GM04503 (cell line): Measurements from ENCODE around the gene C20orf144.

Experiments used
- DNase-seq: peaks from one replicate; pipeline ENCODE4 v3.0.0-alpha.2; 2012; ENCODE audit warnings: low read depth

Gene C20orf144

GRCh38 chr20:33650111-33650752, 11.9 kb upstream of the C20orf144 start:
- DNase-seq: no peak

GRCh38 chr20:33650753-33651561, 11.2 kb upstream of the C20orf144 start:
- no peak for DNase-seq

- DNase-seq: no peak
Measured at GRCh38 chr20:33651562-33652048, 10.5 kb upstream of the C20orf144 start.

- DNase-seq: no peak
Measured at GRCh38 chr20:33653218-33653899, 8.8 kb upstream of the C20orf144 start.

- DNase-seq: no peak
Measured at GRCh38 chr20:33653900-33654596, 8.1 kb upstream of the C20orf144 start.

- no peak for DNase-seq
Measured at GRCh38 chr20:33654680-33655161, 7.4 kb upstream of the C20orf144 start.

GRCh38 chr20:33655164-33655563, 7.0 kb upstream of the C20orf144 start:
- DNase-seq: no peak

- no peak for DNase-seq
Measured at GRCh38 chr20:33656010-33656782, 5.9 kb upstream of the C20orf144 start.

- DNase-seq: no peak
Measured at GRCh38 chr20:33656783-33657703, 5.1 kb upstream of the C20orf144 start.

GRCh38 chr20:33657704-33658095, 4.4 kb upstream of the C20orf144 start:
- no peak for DNase-seq

- DNase-seq: no peak
Measured at GRCh38 chr20:33658510-33658909, 3.6 kb upstream of the C20orf144 start.

- DNase-seq: no peak
Measured at GRCh38 chr20:33658929-33659328, 3.2 kb upstream of the C20orf144 start.

GRCh38 chr20:33659341-33660034, 2.6 kb upstream of the C20orf144 start:
- DNase-seq: no peak

GRCh38 chr20:33660035-33660684, 2.0 kb upstream of the C20orf144 start:
- DNase-seq: no peak

GRCh38 chr20:33660685-33661058, 1.5 kb upstream of the C20orf144 start:
- DNase-seq: no peak

GRCh38 chr20:33663161-33664084, 1.3 kb downstream of the C20orf144 start:
- DNase-seq: no peak

- DNase-seq: no peak
Measured at GRCh38 chr20:33664085-33664761, 2.1 kb downstream of the C20orf144 start.
